H1 (cell line): ENCODE data around the gene FRY. TPM values are rescaled to one million over a fixed set of nuclear protein-coding genes. Genes with fewer than 3 reads are reported as not detected.

ENCODE experiments used
- CBX5 ChIP-seq: fragments of 300-800, 300-1000 bp; sonication (generic); IDR thresholded peaks from 2 replicates; pipeline ENCODE4 v1.7.1; 2016; ENCODE audit warnings: antibody characterized with exemption, low read length, low read depth
- KDM5A ChIP-seq: fragments of 200-600 bp; IDR thresholded peaks from 2 replicates; pipeline ENCODE4 v1.7.1; 2012; ENCODE audit warnings: mild to moderate bottlenecking, low read length, inconsistent platforms, mixed read lengths
- NANOG ChIP-seq: IDR thresholded peaks from 2 replicates; pipeline ENCODE4 v1.6.1; 2011; ENCODE audit warnings: low read length, low read depth, mild to moderate bottlenecking, inconsistent platforms; ENCODE audit not compliant: insufficient read depth, poor library complexity, severe bottlenecking
- POLR2A ChIP-seq, 2 experiments: IDR thresholded peaks; 1 replicate in 1 of 2; 2 replicates in 1 of 2; pipeline ENCODE4 v1.6.1; 2011; ENCODE audit warnings: low read depth in 2 of 2, low read length in 2 of 2, mild to moderate bottlenecking in 2 of 2; ENCODE audit errors: control extremely low read depth in 1 of 2
- RBBP5 ChIP-seq: IDR thresholded peaks from 2 replicates; pipeline ENCODE4 v1.7.1; 2012; ENCODE audit warnings: low read depth, mild to moderate bottlenecking, inconsistent platforms, low read length, moderate library complexity, borderline replicate concordance
- SP4 ChIP-seq: IDR thresholded peaks from 2 replicates; pipeline ENCODE4 v1.6.1; 2012; ENCODE audit warnings: low read length, inconsistent platforms
- TAF7 ChIP-seq: optimal IDR thresholded peaks from 2 replicates; pipeline ENCODE3; 2011; ENCODE audit warnings: low read depth, mild to moderate bottlenecking, inconsistent platforms, low read length, moderate library complexity, borderline replicate concordance
- TBP ChIP-seq: IDR thresholded peaks from 2 replicates; pipeline ENCODE4 v1.6.1; 2011; ENCODE audit warnings: low read depth, low read length, improper control_type of control experiment
- polyA plus RNA-seq, 7 experiments: library from polyadenylated mRNA; depleted of rRNA in 3 of 7; stranded (reverse) in 5 of 7; unstranded in 2 of 7; fragments of >200 nt in 5 of 7; fragments of 200-250 nt in 2 of 7; gene quantifications; 1 replicate in 5 of 7; 2 replicates in 1 of 7; 4 replicates in 1 of 7; pipeline versions ENCODE4 v1.2.1 to v1.2.3, GENCODE V29; 2011 to 2013; ENCODE audit warnings: missing spikeins in 2 of 7, mixed read lengths in 2 of 7
- total RNA-seq: library from RNA; stranded (reverse); fragmentation: NEBNext Ultra II Directional; extraction: Animal tissue kit (Norgen Biotek cat#: 25700); gene quantifications from 2 replicates; pipeline ENCODE4 v1.2.1, GENCODE V29; 2021

Gene FRY
- total and polyA plus RNA-seq, 2 of the 8 experiments (the other 6 are each of a cell fraction or from before 2014, with no cell fraction given): 4.3 to 9.2 TPM

- no peak for TF ChIP-seq POLR2A (IDR thresholded peaks at IDR 0.05; ENCODE audit: control extremely low read depth in 1 of 2, low read depth in 2 of 2, low read length in 2 of 2)
- no peak for TF ChIP-seq TBP
- no peak for TF ChIP-seq TAF7
- no peak for TF ChIP-seq NANOG
- TF ChIP-seq RBBP5: no peak
- TF ChIP-seq KDM5A: no peak
- no peak for TF ChIP-seq SP4
- no peak for TF ChIP-seq CBX5
These were observed 177.3 kb downstream of the FRY start (continued) for GRCh38 chr13:32208860-32209259.
